Measurements from ENCODE around the gene PIM2.
A peak's percentile ranks its signal among the peaks of the same experiment; 100 is the strongest.

PIM2 gene

DNA sequence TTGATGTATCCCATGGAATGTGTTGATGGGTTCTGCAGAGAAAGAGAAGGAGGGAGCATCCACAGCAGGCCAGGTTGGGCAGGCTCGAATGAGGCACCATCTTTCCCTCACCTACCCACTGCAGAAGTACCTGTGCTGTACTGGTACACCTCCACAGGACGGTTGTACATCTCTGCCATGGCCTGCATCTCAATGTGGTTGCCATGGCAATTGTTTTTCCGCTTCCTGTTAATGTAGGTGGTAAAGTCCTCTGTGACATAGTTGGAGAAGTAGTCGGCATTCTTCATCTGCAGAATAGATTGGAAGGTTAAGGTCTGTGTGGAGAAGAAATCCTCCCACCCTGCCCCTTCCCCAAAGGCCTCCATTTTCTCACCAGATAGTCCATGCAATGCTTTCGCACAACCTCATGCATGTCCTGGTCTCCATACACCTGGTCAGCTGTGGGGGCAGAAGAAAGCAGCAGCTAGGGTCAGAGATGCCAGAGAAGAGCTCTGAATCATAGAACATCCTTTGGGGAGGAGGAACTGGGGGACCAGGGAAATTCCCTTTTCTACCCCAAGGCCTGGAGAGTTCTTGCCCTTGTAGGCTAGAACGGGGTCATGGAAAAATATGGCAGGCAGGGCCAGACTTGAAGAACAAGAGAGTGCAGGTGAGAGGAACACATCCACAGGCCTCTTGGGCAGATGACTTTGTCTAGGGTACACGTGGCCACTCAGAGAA, 15.9 kb upstream of the PIM2 start:
- DNase-seq: no peak

DNA sequence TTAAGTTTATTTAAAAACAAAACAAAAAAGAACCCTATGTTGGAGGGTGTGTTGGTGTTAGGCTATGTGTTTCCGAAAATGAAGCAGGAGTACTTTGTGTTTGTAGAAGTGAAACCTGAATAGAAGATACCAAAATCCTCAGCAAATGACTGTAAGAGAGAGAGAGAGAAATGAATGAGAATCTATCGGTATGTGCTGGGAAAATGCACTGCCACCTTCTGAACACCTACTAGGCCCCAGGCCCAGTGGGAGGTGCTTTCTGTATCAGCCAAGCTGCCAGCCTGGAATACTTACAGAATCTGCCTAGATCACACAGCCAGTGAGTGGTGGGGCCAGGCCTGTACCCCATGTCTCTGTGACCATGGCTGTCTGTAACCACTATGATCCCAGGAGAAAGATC, 14.9 kb upstream of the PIM2 start:
- DNase-seq: peak; percentile 37

DNA sequence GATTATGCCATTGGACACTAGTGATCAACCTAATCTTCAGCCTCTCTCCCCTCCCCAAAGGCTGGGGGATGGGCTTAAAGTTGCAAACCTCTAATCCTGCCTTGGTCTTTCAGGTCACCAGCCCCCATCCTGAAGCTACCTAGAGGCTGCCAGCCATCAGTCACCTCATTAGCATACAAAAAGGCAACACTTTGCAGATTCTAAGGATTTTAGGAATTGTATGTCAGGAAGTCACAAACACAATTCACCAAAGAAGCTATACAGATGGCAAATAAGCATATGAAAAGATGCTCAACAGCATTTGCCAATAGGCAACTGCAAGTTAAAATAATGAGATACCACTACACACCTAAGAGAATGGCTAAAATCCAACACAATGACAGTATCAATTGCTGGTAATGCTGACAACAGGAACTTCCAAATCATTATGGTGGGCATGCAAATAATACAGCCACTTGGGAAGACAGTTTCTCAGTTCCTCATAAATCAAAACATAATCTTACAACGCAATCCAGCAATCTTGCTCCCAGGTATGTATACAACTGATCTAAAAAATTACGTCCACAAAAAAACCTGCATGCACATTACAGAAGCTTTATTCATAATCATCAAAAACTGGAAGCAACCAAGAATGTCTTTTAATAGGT, 9.0 kb upstream of the PIM2 start:
- DNase-seq: no peak

DNA sequence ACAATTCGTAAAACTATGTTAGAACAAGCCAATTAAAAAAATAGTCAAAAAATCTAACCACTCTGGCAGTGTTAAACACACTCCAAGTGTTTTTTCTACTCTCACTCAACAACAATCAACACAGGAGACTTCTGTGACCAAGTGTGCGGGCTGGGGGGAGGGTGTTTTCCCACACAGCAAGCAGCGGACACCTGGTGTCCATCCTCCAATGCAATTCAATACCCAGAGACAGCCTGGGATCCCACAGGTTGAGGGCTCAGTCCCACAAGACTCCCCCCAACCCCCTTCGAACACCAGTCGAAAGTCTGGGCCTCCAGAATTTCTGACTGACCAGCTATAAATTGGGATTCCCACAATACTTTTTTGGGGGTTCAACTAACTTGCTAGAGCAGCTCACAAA, 8.3 kb upstream of the PIM2 start:
- no peak for DNase-seq

DNA sequence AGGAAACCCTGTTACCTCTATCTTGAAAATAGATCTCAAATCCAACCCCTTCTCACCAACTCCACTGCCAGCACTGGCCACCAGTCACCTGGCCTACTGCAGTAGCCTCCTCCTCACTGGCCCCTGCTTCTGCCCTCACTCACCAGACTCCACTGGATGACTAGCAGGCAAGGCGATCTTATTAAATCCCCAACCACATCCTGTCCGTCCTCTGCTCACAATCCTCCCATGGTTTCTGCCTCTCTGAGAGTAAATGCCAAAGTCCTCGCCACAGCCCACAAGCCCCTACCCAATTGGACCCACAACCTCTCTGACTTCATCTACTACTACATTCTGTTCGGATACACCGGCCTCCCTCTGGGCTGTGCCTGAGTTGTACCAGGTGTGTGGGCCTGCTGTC, 5.4 kb upstream of the PIM2 start:
- no peak for DNase-seq

DNA sequence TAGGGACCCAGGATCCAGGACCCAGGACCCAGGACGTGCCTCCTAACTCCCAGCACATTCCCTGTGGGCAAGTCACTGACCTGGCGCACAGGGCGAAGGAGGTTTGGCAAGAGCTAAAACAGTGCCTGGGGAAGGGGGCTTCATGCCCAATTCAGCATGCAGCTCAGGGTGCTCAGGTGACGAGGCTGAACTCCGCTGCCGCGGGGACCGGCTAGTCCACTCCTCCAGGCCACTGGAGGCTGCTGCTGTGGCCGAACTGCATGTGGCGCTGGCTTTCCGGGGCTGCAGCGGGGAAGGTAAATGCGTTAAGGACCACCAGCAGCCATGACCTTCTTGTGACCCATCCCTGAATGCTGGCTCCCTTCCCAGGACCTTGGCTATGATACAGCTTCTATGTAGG, 4.9 kb upstream of the PIM2 start:
- DNase-seq: no peak

DNA sequence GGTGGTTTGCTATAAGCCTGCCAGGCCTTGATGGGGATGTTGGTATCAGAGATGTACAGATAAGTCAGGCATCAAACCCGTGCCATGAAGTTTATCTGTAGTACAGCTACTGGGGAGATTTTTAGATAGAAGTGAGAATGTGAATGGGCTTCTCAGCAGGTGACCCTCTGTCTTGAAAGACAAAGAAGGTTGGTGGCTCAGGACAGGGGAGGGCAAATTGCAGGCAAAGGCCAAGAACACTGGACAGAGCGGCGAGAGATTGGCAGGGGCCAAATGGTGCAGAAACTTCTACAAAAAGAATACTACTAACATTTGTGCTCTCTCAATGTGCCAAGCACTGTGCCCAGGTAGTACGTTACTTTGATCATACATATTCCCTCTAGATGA, 1.9 kb upstream of the PIM2 start:
- no peak for DNase-seq

DNA sequence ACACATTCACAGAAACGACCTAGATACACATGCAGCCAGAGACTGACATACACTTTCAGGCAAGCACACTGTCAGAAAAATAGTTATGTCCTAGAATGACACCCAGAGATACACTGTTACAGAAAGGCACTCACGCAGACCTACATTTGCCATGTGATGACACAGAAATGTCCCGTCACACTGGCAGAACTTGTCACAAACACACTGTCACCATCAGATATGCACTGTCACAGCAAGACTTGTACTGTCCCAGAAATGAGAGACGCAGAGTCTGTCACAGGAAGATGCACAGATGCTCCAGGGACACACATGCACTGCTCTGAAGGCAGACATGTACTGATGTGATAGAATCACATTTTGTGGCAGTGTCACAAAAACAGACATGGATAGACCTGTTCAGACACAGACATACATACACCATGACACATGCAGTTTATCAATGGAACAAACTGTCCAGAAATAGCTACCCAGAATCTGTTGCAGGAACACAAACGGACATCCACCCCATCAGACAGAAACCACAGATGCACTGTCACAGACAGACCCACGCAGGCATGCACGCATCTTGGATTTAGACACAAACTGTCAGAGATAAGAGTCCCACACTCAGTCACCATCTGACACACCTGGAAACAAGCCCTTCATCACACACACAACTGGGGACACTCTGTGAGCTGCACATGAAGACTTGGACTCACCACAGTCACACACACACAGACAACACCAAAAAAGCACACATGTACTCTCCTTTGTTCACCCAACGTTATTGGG, 1.3 kb upstream of the PIM2 start:
- no peak for DNase-seq

DNA sequence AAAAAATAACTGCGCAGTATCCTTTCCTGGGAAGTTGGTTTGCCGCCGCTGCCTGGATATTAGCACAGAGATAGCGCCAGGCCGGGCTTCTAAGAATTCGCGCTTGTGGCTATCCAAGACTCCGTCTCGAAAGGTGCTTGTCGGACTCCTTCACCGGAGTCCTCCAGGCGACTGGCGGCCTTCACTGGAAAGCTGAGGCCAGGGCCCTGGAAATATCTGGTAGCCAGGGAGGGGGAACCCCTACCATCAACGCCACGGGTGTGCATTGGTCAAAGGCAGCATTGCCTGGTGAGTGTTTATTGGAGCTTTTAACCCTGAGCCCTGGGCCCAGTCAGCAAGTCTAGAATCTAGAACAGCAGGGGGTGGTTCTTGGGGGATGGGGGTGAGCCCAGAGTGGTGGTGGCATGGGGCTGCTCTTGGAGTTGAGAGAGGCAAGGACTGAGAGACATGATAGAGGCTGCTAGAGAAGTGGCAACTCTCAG, 577 bp upstream of the PIM2 start:
- DNase-seq: no peak

DNA sequence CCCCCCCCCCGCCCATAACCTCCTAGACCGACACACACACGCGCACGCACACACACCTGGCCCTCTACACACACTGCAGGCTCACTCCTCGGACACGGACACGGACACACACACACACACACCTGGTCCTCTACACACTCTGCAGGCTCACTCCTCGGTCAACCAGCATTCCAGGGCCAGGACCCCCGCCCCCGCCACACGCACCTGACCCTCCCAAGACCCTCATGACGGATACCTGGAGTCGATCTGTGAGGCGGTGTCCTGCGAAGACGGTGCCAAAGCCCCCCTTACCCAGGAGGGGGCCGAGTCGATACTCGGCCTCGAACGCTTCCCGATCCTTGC, 552 bp downstream of the PIM2 start:
- DNase-seq: no peak

DNA sequence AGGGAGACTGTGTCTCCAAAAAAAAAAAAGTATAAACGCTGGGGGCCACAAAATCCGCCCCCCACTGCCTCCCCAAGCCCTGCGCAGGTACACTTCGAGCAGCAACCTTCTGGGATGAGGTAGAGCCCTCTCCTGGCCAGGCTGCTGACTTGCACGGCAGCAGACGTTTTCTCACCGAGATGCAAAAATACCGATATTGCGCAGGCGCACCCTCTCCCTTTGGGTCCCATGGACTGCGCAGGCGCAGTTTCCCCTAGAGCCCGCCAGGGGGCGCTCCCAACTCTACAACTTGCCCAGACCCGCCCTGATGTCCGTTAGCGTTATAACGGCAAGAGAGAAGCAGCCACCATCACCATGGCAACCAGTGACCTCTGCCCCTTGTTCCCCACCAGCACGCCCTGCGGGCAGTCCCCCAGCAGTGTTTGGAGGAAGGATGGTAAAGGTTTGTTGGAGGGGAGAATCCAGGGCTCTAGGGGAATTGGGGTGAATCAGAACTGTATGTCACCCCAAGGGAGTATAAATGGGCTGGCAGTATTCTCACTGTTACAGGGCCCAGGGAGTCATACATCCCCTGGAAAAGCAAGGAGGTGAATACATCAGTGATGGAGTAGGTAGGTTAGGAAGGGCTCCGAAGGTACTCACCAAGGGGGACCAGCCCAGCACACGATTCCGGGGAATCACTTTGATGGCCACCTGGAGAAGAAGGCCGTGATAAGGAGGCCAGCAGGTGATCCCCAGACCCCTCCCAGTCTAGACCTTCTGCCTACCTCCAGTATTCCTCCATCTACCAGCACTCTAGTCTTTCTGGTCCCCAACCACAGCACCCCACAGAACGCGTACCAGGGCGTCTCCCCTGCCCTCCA, 1.5 kb downstream of the PIM2 start:
- peak; percentile 79 for DNase-seq

DNA sequence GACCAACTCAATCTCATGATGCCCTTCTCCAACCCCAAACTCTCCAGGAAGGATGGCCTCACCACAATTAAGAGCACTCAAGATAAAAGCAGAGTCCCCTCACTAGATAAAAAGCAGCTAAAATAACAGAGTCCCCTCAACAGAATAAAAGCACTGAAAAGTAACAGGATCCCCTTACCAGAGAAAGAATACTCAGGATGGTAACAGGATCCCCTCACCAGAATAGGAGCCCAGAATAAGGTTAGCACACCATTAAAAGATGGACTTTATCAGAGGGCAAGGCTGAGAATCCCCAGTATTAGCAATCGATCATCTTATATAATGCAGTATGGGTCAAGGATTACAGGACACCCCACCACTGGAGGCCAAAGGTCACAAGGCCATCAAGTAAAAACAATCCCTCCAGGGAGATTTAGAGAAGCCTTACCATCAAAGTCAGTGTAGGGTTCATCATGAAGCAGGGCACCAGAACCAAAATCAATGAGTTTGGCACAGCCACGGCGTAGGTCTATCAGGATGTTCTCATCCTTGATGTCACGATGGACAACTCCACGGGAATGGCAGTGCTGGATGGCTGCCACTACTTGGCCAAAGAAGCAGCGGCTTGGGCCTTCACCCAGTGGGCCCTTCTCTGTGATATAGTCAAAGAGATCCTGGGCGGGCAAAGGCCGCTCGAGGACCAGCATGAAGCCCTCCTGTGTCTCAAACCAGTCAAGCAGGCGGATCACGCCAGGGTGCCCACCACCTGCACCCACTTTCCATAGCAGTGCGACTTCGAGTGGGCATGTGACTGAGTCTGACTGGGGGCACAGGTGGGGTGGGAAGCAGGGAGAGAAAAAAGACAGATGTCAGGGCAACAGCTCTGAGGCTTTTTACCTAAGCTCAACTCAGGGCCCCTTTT, 4.0 kb downstream of the PIM2 start:
- no peak for DNase-seq

DNA sequence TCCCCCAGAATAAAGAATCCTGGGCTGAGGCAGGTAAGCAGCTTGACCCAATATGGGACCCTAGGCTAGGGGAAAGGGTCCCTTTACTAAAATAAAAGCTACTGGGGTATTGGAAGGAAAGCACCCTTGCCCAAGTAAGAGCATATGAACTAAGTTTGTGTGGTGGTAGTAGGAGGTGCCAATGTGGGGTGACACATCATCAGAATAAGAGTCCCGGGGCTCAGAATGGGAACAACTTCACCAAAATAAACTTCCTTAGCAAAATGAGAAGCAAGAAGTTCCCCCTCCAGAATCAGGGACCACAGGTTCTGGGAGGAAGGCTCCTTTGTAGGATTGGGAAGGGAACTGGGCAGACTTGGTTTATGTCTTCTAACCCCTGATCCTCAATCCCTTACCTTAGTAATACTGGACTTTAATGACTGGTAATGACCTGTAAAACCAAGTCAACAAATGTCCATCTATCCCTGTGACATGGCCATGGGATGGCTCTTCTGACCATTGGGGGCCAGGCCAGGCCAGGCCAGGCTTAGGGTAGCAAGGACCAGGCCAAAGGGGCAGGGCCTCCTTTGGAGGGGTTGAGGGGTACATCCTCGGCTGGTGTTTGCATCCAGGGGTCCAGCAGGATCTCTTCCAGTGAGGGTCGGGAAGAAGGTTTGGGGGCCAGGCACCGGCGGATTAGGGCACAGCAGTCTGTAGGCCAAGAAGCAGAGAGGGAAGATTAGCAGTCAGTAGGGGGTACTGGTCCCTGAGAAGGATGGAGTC, 5.0 kb downstream of the PIM2 start:
- DNase-seq: no peak

DNA sequence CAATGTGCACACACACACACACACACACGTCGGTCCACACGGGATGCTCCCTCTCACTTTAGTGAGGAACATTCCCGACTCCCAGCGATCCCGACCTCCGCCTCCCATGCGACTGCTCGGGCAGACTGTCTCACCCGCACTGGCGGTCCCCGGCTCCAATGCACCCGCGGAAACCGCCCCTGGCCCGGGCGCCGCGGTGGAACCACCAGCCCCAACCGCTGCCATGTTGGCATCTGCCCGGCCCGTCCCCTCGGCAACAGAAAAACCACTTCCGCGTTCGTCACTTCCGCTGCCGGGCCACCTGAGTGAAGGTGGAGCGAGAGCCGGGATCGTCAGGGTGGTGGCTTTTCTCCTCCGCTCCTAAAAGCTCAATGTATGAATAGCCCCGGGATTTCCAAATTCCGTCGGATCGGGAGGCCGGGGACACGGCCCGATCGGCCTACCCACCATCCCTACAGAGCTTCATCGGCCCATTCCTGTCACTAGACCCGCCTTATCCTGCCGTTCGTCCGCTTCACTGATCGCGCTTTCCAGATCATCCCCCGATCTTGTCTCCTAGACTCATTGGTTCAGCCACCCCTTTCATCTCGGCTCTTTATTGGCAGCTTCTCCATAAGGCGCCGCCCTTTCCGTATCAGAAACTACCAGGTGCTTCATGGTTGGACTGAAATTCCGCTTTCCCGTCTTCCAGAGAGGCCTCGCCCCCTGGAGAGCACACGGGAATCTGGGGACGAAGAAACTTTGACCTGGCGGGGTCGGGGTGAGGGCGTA, 7.2 kb downstream of the PIM2 start, which contains the start of gene SLC35A2:
TSS of gene SLC35A2 (minus strand) at position 235 of the 771 bp plus-strand sequence. CDS start at position 225, 10 bp downstream.
- DNase-seq: peak; percentile 84

DNA sequence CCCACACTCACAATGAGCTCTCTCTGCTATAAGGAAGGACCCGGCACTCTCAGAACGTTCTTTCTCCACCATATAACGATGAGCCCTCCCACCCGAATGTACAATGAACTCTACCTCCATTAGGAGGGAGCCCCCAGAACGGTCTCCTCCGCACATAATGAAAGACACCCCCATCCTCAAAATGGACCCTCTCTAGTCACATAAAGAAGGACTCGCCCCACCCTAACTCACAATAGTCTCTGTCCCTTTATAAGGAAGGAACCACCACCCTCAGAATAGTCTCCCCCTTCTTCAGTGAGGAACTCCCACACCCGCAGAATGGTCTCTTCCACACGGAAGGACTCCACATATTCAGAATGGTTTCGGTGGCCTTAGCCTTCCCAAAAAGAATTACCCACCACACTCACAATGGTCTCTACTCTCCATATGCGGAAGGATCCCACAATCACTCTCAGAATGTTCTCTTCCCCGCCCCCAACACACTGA, 7.9 kb downstream of the PIM2 start:
- DNase-seq: no peak

DNA sequence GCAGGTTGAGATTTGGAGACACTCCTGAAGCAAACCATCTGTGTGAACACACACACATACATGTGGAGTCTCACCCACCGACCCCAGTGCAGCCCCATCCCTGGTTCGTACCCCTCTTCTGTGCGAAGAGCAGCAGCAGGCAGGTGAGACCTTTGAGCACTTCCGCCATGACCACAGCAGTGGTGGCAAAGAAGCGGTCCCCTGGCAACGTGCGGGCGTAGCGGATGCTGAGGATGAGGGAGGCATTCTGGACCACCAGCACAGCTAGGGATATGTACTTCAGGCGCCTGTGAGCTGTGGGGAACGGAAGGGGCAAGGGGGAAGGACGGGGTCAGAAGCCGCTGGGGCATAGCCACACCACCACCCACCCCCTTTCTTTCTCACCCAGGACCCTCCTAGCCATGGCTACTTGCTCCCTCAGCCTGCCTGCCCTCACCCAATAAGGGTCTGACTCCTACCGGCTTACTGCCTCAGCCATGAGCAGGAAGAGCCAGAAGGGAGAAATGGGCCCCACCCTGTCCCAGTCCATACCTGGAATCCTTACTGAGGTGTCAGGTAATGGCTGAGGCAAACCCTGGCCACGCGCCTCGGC, 9.0 kb downstream of the PIM2 start:
- no peak for DNase-seq

DNA sequence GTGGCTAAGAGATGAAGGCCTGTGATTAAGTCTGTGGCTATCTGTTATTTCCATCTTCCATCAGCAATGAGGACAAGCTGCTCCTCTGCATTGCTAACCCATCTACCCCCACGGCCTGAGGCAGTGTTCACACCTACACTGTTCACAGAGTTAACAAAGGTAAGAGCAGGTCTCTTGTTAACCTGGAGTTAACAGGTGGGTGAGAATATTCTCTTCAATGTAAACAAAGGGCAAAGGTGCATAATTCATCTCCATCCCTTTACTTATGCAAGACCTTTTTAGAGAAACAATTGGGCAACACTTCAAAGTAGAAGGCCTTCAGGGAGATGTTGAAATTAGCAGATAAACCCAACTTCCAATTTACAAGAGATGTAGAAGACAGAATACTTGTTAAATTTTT, 10.2 kb downstream of the PIM2 start:
- DNase-seq: no peak

DNA sequence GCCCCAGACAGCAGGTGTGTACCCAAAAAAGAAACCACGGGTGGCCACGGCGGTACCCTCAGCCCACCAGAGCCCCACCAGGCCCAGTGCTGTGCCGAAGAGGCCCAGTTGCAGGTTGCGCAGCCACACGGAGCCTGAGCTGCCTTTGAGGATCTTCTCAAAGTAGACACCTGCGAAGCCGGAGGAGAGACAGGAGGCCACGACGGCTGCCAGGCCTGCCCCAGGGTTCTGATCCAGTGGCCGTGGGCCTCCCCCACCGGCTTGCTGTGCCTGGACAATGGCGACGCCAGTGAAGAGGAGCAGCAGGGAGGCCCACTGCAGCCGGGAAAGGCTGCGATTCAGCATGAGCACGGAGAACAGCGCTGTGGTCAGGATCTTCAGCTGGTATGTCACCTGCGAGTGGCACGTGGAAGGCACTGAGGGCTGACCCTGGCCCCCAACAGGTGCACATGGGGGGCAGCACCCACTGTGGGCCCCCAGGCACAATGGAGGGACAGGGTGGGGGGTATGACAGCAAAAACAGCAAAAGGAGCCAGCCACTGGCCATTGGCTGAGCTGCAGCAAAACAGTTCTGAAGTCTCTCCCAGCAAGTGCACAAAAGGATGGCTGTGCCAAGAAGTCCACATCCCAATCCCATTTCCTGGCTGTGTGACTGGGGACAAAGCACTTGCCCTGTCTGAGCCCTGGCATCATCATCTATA, 13.6 kb downstream of the PIM2 start:
- DNase-seq: no peak

DNA sequence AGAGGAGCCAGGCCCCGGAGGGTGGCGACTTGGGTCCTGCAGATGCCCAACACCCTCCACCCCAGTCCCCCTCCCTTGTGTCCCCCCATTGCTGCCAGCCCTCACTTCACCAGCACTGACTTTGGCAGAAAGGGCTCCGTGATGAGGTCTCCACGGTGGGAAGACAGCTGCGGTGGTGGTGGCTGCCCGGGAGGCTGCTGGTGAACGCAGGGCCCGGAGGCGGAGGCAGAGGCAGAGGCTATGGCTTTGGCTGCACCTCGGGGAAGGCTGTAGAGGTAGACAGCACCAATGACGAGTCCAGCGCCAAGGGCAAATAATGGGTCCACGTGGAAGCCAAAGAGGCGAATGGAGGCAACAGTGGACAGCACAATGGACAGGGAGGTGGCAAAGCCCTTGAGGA, 14.2 kb downstream of the PIM2 start:
- no peak for DNase-seq

Measured in stimulated activated CD4-positive, alpha-beta T cell treated with anti-CD3 and anti-CD28 coated beads, Interleukin-4, amount 100 ng/mL, for 1 hour (primary cell).